ENCODE measurements around the gene FAM167B. TPM values are rescaled to one million over a fixed set of nuclear protein-coding genes. Genes with fewer than 3 reads are reported as not detected.

Gene FAM167B
- total and polyA plus RNA-seq, 2 of the 4 experiments (the other 2 are of a cell fraction): 0.18 to 0.53 TPM

GRCh38 chr1:32228771-32229170 is 18.3 kb upstream of the FAM167B start:
- Histone ChIP-seq H4K91ac (ENCODE audit: insufficient read depth, low read depth, low read length) (no peak overlapping the region), H4K20me1 (ENCODE audit: insufficient read depth, low read length) (0 out of 2 replicates have a peak, but pooled peaks cover 10% of the 10 kb centered on the region), H4K8ac (ENCODE audit: low read depth in 2 of 2, low read length in 2 of 2) (no peak overlapping the region), H2BK120ac (ENCODE audit: low read depth, low read length) (no peak overlapping the region), H2BK5ac (ENCODE audit: low read depth, low read length, poor library complexity, severe bottlenecking) (no peak overlapping the region), H3K56ac (ENCODE audit: extremely low read depth, insufficient read depth, low read length) (no peak overlapping the region), H2BK15ac (ENCODE audit: low read depth, low read length) (no peak overlapping the region), H3K9ac (ENCODE audit: low read depth, low read length) (no peak overlapping the region), H3K4me1 (ENCODE audit: control insufficient read depth, insufficient read depth, low read length) (no peaks in the 10 kb centered on the region), H3K9me1 (ENCODE audit: insufficient read depth, low read length) (peaks cover 5% of the 10 kb centered on the region; the same call in 1 of the 2 replicates), H2BK20ac (ENCODE audit: low read depth, low read length) (no peak overlapping the region), H4K5ac (ENCODE audit: low read depth, low read length) (no peak overlapping the region), H3K4me2 (ENCODE audit: low read depth, low read length) (no peak overlapping the region), H3K36me3 (ENCODE audit: control insufficient read depth, insufficient read depth, low read length) (peaks cover 57% of the 10 kb centered on the region), H3K4ac (ENCODE audit: low read depth, low read length) (no peak overlapping the region), H3K27ac (ENCODE audit: insufficient read depth, low read length) (no peak overlapping the region), H3K79me1 (ENCODE audit: low read depth in 1 of 2, low read length in 2 of 2) (peaks cover 14 to 31% of the 10 kb centered on the region in 2 experiments), H2AFZ (replicated peaks; ENCODE audit: low read length, poor library complexity) (no peak overlapping the region), H3K4me3 (ENCODE audit: insufficient read depth, low read depth, low read length) (no peak overlapping the region), H3K14ac (replicated peaks; ENCODE audit: low read depth, low read length) (no peak overlapping the region), H3K18ac (ENCODE audit: low read depth, low read length) (no peak overlapping the region), H2AK5ac (ENCODE audit: low read depth, low read length) (no peak overlapping the region), H3K27me3 (ENCODE audit: control insufficient read depth, insufficient read depth, low read length) (no peaks in the 10 kb centered on the region), H3K23ac (ENCODE audit: low read depth, low read length) (no peak overlapping the region), H2AK9ac (replicated peaks; ENCODE audit: low read depth, low read length, poor library complexity) (peak overlapping the region; percentile 55), H3K9me3 (ENCODE audit: control insufficient read depth, insufficient read depth, low read length) (no peaks in the 10 kb centered on the region)
- BruUV-seq (replicated peaks): no TSS peak
- intact Hi-C loops (cut with micrococcal nuclease): no loop called here
- WGBS, 2 experiments (ENCODE audit: extremely low coverage in 2 of 2, insufficient read length in 1 of 2): no CpG with 5 or more reads among the region's 3 CpGs
- dilution Hi-C loops (cut with HindIII; ENCODE audit: low sequenced_read_pairs, unreplicated experiment): no loop called here
- POLR2A ChIA-PET (ENCODE audit: unreplicated experiment): no interaction called here
- DNase-seq: no peak
- TF ChIP-seq MAFK (IDR thresholded peaks at IDR 0.05; ENCODE audit: low read depth, low read length): no peak
- TF ChIP-seq MAZ (IDR thresholded peaks at IDR 0.05; ENCODE audit: borderline replicate concordance, low read depth, low read length): no peak
- no peak for TF ChIP-seq BHLHE40 (IDR thresholded peaks at IDR 0.05; ENCODE audit: low read depth, low read length)
- TF ChIP-seq USF2 (IDR thresholded peaks at IDR 0.05; ENCODE audit: low read depth, low read length): no peak
- TF ChIP-seq POLR2A (IDR thresholded peaks at IDR 0.05; ENCODE audit: low read depth, low read length): no peak
- TF ChIP-seq MXI1 (IDR thresholded peaks at IDR 0.05; ENCODE audit: borderline replicate concordance, low read depth, low read length): no peak
- no peak for TF ChIP-seq CHD1 (IDR thresholded peaks at IDR 0.05; ENCODE audit: low read depth, low read length)
- no peak for TF ChIP-seq SMC3 (IDR thresholded peaks at IDR 0.05; ENCODE audit: low read depth, low read length)
- no peak for TF ChIP-seq RFX5 (IDR thresholded peaks at IDR 0.05; ENCODE audit: low read depth, low read length)
- TF ChIP-seq RAD21 (IDR thresholded peaks at IDR 0.05; ENCODE audit: low read length): no peak
- no peak for TF ChIP-seq CEBPB (IDR thresholded peaks at IDR 0.05; ENCODE audit: low read depth, low read length)
- no peak for TF ChIP-seq RCOR1 (IDR thresholded peaks at IDR 0.05; ENCODE audit: insufficient replicate concordance, low read length)
- TF ChIP-seq FOS (IDR thresholded peaks at IDR 0.05; ENCODE audit: low read depth, low read length): no peak
- no peak for TF ChIP-seq ELK1 (IDR thresholded peaks at IDR 0.05; ENCODE audit: borderline replicate concordance, low read depth, low read length)
- TF ChIP-seq NFE2L2 (IDR thresholded peaks at IDR 0.05; ENCODE audit: low read depth, low read length): no peak
- no peak for TF ChIP-seq CTCF (conservative IDR thresholded peaks at IDR 0.05; ENCODE audit: low read depth, low read length)
- CTCF ChIA-PET: no interaction called here
- ATAC-seq (ENCODE audit: low read depth): no peak
- in situ Hi-C loops (cut with MboI; ENCODE audit: low sequenced_read_pairs): no loop called here

All from IMR-90 (cell line).